ENCODE measurements around the gene CDS1.
"Not testable (repeated sequence)": the region's sequence is repeated elsewhere in the genome, so short reads cannot be mapped to it uniquely, and the experiment has no call there.

Gene CDS1

DNA sequence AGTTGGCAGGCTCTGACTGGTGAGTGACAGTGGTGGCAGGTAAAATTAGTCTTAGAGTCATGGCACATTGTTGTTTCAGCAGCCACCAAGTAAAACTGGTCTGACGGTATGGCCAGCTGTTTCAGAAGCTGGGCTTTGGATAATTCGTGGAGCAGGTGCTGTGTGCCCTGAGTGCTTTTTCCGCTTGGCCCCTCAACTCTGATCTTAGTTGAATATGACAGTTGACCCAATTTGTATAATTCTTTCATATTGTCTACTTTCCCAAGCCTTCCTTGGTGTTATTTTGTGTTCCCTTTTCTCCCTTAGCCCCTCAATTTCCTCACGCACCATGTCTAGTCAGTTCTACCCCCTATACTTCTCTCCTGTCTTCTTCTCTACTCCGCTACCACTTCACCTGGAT is 32.0 kb downstream of the CDS1 start:
- DNase-seq = no peak

DNA sequence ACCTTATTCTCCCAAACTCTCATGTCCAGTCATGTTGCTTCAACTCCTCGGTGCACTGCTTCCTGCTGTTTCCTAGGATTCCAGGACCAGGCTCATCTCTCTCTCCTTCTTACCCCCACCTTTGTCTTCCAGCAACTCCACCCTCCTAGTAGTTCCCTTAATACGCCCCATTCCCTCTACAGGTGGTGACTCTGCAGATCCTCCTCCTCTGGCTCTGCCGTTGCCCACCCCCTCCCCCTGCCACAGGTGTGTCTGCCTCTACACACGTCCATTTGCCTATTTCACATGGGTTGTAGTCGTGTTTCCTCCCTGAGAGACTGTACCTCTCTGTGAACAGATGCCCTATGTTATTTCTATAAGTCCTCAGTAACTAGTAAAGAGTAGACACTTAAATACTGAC is 32.4 kb downstream of the CDS1 start:
- no peak for DNase-seq

DNA sequence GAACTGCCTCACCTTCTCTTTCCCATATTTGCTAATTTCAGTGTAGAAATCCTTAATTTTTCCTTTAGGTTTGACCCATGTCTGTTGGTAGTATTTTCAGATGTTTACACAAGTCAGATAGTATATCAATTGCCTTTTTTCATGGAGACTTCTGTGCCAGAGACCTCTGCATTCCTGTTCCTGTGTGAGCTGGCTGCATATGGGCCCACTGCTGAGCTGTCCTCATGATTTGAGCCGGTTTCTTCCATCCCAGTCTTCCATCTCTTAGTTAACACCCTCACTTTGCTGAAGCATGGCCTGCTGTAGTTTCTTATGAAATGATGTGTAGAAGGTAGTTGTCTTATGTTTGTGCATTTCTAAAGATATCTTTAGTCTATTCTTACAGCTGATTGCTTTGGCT is 40.0 kb downstream of the CDS1 start:
- DNase-seq = no peak

DNA sequence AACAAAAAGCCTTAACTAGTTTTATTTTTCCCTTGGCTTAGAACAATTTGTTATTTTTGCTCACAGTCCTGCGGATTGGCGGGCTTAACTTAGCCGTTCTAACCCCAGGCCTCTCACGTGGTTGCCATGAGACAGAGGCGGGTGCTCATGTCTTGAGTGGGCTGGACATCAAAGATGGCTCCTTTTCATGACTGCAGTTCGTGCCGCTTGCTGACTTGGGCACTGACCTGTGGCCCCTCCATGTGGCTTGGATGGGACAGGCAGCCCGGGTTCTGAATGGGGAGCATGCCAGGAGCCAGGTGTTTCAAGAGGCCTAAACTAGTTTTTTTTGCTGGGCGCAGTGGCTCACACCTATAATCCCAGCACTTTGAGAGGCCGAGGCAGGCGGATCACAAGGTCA is 40.7 kb downstream of the CDS1 start:
- DNase-seq = no peak

DNA sequence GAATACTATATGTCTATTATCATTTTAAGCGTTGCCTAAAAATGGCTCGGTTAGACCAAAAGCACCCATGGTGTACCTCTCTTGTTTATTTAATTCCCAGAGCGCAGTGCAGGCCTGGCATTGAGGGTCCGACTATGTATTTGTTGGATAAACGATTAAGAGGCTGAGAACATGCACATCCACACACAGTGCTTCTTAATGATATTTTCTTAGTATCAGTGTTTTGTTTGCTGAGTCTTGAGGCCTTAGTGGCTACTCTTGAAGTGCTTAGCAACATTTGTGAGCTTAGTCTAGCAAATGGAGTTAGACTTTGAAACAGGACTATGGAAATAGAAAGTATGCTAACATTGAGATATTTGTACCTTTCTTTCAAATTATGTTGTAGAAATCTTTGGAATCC is 43.7 kb downstream of the CDS1 start:
- DNase-seq = no peak

DNA sequence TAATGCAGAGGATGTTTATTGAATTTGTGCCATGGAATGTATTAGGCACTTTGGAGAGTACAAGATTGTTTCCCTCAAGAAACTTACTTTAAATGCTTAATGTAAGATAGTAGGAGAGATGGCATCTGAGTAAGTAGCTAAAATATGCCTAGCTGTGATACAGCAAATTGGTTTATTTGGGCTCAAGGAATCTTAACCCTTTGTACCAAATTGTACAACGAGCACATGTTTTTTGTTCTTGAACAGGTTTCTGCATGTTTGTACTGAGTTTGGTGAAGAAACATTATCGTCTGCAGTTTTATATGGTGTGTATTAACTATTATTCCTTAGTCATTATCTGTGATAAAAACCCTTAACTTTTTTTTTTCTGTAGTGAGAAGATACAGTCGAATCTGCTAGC is 48.6 kb downstream of the CDS1 start:
- DNase-seq = no peak

DNA sequence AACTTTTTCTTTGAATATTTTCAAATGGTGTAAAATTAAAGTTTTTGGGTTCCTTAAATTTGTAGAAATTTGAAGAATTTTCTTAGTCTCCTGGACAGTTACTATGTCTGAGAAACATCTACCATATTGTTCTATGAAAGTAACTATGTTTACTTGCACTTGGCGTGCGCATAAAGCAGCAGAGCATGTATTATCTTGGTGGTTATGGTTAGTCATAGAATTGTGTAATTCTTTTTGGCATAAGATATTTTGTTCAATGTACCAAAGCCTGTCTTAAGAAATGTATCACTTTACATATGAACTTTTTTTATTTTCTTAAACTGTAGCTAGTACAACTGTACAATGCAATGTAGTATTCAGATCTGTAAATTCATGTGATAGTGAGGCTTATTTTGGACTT is 49.2 kb downstream of the CDS1 start:
- peak; percentile 17 for DNase-seq

DNA sequence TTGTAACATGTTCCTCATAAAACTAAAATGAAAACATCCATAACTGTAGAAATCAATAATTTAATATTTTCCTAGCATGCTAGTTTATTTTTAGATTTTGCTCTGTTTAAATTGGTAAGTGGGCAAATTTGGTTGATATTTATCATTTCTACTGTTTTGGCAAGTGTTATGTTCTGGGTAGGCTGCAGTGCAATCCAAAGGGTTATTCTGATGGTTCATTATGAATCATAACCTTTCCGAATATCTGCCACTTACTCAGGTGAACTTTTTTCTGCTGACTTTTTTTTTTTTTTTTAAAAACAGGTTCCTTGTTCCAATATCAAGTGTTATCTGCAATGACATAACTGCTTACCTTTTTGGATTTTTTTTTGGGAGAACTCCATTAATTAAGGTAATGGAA is 52.0 kb downstream of the CDS1 start:
- DNase-seq = no peak

DNA sequence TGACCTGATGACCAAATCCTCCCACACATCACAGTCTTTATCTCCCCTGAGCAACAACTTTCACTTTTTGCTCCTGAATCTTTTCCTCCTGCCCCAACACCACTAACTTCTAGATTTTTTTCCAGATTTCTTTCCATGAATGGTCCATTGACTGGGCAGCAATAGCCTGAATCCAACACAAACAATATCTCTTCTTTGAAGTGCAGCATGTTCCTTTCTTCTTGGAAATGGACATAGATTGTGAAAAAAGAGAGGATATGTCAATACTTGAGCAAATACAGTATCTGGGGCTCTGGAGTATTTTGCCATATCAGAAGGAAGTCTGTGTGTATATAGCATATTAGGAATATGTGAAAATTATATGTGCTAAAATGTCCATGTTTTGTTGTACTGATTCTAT is 55.2 kb downstream of the CDS1 start:
- DNase-seq = no peak

DNA sequence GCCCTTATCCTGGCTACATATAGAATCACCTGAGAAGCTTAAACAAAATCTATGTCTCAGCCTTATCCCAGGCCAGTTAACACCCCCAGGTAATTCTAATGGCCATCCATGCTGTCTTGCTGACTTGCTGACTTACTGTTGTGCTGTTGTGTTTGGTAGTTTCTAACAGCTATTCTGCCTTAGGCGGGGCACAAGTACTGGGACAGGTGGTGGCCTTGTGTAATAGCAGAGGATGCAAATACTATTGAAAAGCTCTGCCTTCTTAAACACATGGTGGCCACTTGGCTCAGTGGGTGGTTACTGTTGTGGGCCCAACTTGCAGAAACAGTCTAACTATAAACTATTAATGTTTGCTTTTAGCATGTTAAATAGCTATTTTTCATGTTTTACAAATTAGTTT is 56.2 kb downstream of the CDS1 start:
- DNase-seq = no peak

DNA sequence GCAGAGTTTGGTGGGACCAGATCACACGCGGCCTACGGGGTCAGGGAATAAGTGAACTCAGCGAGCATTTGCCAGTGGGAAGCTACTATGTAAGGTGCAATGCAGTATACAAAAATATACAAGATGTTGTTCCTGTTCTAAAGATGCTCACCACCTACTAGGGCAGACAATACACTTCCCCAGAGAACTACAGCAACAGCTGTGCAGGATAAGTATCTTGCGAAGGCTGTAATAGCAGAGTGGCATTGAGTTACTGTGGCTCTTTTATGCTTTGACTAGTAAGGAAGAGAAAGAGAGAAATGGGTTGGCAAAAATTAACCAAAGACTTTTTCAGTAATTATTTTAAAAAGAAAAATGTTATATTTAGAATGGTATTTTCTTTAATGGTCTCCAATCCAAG is 61.2 kb downstream of the CDS1 start:
- DNase-seq = no peak

DNA sequence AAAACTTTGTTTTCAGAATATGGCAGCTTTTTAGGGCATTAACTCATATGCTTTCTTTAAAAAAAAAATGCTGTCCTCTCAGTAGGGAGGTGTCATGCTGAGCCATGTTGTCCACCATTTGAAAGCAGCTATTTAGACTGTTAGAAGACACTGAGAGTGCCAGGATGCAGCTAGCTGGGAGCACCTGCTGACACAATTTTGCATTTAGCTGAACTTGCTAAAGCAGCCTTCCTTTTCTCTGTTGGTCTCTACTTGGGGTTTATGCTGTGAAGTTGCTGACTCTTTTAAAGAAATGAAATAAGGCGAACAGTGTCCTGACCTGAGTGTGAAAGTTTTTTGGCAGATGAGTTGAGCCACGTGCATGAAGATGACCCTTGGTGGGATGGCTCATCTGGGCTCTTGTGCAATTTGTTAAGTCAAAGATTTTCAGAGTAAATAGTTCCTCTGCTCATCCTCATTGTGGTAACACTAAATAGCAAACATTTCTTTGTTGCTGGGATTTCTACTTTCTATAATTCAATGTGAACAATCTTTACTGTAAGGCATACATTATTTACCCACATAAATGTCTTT is 64.5 kb downstream of the CDS1 start:
- no peak for DNase-seq

DNA sequence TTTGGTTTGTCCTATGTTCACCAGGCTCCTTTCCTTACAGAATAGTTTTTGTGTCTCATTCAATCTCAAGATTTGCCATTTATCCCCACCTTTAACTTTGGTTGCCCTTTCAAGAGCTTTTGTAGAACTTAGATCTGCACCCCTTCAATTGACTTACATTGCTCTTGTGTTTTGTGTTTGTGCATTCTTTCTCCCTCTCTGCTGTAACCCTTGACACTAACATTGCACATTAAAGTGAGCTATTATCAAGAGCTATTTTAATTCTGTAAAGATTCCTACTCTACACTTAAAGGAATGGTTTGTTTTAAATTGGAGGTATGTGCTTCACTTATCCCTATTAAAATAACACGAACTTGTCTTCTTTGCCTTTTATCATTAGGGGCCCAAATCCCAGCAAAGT is 65.3 kb downstream of the CDS1 start:
- DNase-seq = no peak

DNA sequence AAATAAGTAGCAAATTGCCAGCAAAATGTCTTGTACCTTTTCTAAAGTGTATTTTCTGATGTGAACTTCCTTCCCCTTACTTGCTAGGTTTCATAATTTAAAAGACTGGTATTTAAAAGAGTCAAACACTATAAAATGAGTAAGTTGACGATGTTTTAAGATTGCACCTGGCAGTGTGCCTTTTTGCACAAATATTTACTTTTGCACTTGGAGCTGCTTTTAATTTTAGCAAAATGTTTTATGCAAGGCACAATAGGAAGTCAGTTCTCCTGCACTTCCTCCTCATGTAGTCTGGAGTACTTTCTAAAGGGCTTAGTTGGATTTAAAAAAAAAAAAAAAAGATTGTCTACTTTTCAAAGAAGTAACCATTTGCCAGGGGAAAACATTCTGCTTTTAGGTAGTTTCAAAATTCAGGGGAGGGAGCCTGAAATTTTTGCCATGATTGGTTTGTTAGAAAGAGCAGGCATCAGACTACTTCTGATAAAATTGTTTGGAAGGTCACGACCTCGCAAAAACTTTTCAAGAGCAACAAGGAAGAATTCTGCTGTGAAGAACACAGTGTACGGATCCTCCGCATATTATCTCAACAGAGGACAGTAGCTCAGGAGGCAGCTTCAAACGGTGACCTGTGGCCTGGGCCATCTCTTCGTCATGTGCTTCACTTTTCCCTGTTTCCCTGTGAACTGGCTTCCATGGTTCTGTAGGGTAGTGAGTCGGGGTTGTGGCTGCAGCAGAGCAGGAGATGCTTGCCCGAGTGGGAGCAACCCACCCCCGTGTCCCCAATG is 66.1 kb downstream of the CDS1 start:
- no peak for DNase-seq

DNA sequence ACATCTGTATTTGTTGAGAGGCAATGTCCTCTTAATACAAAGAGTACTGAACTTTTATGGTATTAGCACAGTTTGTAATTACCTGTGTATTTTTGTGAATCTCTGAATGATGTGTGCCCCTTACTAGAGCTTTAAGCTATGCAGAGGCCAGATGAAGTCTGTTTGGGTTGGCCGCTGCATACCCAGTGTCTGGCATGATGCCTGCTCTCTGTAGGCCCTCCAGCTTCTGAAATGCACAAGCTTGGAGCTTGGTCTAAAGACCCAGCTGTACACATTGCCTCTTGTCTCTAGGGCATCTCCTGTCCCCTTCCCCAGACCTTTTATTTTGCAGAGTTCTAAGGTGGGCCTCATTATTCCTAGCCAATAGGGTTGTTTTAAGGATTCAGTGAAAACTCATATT is 68.6 kb downstream of the CDS1 start:
- DNase-seq = no peak

DNA sequence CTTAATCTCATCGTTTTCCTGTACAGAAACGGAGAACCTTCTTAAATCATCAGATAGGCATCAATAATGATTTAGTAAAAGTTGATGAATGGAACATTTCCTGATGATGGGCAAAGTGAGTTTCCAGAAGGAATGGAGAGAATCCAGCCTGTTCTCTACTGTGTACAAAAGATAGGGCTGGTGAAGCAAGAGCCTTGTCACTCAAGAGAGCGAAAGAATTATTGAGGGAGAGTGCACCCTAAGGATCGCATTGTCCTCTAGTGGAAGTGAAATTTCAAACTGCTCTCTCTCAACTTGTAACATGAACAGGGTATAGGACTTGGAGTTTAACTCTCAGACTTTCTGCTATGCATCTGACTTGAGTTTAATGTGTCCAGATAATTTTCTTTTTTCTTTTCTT is 69.6 kb downstream of the CDS1 start:
- no peak for DNase-seq

DNA sequence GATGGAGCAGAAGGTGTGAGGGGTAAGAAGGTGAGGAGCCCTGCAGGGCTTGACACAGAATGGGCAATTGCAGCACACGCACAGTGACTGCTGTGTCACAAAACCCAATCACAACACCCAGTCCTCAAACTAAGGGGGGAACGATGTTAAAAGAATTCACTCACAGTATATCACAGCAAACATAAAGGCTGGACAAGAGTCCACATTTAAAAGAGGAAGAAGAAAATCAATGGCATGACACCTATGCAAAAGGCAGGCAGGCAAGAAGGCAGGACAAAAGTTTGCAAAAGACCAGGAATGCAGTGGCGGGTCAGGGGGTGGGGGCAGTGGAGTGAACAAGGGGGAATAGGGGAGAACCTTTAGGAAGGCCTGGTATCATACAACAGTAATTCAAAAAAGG is 77.7 kb downstream of the CDS1 start:
- DNase-seq = no peak

DNA sequence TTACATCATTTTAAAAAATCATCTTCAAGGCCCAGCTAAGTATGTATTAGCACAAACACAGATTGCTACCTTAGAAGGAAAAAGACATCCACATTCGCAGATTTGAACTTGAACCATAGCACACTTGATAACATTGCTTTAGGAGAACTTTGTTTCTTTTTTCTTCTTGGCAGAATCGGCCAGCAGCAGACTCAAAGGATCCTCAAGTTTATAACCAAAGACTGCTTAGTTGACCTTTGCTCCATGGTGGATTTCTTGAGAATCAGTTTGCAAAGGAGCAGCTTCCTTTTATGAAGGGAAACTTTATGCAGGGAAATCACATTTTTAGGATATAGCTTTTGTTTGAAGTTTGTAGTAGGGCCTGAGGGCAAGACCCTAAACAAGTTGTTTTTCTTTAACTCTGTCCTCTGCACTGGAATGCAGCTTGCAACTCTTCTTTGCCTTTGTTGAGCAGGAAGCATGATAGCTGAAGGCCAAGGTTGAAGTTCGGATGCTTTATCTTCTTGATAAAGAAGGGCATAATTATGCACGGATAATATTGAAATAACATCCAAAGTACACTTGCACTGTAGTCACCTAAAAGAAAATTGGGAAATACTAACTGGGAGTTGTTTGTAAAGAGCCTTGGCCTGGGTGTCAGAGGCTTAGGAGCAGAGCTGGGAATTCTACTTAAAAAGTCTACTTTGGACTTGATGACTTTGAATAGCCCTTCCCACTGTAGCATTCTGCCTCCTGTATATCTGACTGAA is 78.4 kb downstream of the CDS1 start:
- no peak for DNase-seq

DNA sequence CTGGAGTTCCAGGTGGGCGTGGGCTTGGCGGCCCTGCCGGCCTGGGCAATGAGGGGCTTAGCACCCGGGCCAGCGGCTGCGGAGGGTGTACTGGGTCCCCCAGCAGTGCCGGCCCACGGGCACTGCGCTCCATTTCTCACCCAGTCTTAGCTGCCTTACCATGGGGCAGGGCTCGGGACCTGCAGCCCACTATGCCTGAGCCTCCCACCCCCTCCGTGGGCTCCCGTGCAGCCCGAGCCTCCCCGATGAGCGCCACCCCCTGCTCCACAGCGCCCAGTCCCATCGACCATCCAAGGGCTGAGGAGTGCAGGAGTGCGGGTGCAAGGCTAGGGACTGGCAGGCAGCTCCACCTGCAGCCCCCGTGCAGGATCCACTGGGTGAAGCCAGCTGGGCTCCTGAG is 81.8 kb downstream of the CDS1 start:
- not testable (repeated sequence) for DNase-seq

DNA sequence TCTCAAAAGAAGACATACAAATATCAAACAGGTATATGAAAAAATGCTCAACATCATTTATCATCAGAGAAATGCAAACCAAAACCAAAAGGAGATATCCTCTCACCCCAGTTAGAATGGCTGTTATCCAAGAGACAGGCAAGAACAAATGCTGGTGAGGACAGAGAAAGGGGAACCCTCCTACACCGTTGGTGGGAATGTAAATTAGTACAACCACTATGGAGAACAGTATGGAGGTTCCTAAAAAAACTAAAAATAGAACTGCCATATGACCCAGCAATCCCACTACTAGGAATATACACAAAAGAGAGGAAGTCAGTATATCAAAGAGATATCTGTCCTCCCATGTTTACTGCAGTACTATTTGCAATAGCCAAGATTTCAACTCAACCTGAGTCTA is 83.5 kb downstream of the CDS1 start:
- no peak for DNase-seq

DNA sequence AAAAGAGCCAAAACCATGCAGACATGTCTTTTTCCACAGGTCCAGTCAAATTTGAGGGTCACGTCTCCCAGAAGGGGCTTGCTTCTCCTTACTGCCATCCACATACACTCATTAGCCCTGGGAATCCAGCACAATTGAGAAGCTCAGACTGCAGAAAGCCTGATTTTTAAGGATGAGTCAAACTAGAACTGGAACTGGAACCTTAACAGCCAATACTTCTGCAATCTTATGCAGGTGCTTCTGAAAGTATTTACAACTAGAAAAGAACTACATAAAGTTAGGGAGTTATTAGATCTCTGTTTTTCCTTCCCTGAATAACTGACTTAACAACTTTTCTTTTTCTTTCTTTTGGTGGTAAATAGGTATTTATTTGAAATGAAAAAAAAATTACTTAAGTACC is 86.3 kb downstream of the CDS1 start:
- no peak for DNase-seq

DNA sequence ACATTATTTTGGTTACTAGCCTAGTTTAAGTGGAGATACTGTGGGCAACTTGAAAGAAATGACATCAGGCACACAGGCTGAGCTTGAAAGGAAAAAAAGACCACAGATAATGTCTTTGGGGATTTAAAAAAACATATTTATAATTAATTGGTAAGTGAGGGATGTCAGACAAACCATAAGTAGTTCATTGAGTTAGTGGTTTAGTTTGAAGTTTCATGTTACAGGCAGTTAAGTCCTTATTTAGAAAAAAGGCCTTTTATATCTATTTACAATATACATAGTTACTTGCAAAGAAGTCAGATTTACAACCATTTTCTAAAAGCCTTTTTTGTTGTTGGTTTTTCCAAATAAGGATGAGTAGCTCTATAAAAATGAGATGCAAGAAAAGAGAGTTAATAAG is 89.2 kb downstream of the CDS1 start:
- DNase-seq = no peak

DNA sequence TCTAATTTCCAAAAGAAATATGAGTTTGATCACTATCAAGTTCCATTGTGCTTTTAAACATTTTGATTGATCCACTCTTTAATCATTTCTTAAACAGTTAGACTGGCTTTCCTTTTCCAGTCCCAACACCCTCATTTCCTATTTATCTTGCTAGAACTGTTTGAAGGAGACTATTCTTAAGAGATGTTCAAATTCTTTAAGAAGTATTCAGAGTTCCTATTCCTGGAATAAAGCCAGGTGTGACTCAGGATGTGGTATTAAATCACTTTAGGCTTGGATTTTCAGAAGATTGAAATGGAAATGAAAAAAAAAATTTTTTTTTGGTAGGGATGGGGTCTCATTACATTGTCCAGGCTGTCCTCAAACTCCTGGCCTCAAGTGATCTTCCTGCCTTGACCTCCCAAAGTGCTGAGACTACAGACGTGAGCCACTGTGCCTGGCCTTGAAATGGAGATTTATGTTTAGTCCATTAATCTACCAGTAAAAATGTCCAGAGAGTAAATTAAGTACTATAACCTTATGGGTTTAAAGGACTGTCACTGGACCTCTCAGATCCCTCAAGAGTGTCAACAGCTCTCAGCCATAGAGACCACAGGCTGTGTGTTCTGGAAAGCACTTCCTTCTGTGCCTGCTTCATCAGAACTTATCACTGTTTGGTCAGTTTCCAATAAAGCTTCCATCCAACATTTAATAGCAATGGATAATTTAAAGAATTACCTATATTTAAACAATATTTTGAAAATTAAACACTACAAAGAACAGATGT is 90.7 kb downstream of the CDS1 start:
- DNase-seq = peak; percentile 92
